Mammary epithelial cell (primary cell): ENCODE results near the gene SMARCD3.

Source experiments
- EZH2 ChIP-seq: IDR thresholded peaks from 2 replicates; pipeline ENCODE4 v1.6.1; 2012; ENCODE audit warnings: low read length, inconsistent platforms, borderline replicate concordance
- TF ChIP-seq, protein P1 (sequence below), 2 donors: IDR thresholded peaks in 1 of 2; conservative IDR thresholded peaks in 1 of 2; 2 replicates each; pipeline ENCODE4 v1.5.1; 2011 to 2012; ENCODE audit warnings: inconsistent platforms in 2 of 2, low read length in 2 of 2, mild to moderate bottlenecking in 2 of 2, control low read depth in 1 of 2, low read depth in 1 of 2; ENCODE audit not compliant: insufficient read depth in 1 of 2; ENCODE audit errors: extremely low read depth in 1 of 2

DNA sequence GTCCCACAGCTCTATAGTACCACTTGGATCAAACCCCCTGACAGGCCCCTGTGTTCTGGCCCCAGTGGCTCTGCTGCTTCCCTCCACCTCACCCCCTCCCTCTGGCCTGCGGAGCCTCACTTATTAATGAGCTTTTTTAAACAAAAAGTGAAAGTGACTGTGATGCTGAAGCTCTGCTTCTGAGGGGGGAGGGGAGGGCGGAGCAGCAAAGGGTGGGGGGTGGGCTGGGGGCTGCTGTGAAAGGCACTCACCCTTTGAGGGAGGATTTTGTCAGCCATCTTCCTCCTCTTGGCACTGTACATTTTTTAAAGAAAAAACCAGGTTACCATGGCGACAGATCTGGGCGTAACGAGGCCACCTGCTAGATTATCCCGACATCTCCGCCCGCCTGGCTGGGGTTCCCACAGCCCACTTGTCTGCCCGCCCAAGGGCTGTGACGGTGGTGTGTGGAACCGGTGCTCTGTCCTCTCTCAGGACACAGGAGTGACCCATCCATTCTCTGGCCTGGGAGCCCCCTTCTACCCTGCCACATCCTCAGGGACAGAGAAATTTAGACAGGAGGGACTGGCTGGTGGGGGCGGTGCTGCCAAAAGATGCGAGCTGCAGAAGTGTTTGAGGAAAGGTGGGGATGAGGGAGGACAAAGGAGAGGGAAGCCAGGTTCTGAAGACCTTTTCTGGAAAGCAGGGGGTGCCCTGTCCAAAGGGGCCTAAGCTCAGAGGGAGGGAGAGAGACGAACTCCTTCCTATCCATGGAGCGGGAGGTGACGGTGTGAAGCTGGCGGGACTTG is 4.9 kb downstream of the SMARCD3 start:
- TF ChIP-seq, protein P1, sequence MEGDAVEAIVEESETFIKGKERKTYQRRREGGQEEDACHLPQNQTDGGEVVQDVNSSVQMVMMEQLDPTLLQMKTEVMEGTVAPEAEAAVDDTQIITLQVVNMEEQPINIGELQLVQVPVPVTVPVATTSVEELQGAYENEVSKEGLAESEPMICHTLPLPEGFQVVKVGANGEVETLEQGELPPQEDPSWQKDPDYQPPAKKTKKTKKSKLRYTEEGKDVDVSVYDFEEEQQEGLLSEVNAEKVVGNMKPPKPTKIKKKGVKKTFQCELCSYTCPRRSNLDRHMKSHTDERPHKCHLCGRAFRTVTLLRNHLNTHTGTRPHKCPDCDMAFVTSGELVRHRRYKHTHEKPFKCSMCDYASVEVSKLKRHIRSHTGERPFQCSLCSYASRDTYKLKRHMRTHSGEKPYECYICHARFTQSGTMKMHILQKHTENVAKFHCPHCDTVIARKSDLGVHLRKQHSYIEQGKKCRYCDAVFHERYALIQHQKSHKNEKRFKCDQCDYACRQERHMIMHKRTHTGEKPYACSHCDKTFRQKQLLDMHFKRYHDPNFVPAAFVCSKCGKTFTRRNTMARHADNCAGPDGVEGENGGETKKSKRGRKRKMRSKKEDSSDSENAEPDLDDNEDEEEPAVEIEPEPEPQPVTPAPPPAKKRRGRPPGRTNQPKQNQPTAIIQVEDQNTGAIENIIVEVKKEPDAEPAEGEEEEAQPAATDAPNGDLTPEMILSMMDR (conservative IDR thresholded peaks at IDR 0.05 in 1 of 2, IDR thresholded peaks at IDR 0.05 in 1 of 2; ENCODE audit: extremely low read depth in 1 of 2, insufficient read depth in 1 of 2, low read depth in 1 of 2, low read length in 2 of 2), result no peak
- no peak for TF ChIP-seq EZH2
